Cardiac muscle cell (in vitro differentiated cells and primary cell): Measurements from ENCODE around the gene HMGCS2. TPM values are rescaled to one million over a fixed set of nuclear protein-coding genes. Genes with fewer than 3 reads are reported as not detected.

Source experiments
- DNase-seq, 2 donors: peaks; one replicate each; pipeline versions ENCODE4 v3.0.0 to v3.0.0-alpha.2; 2010 to 2017; ENCODE audit warnings: low read depth in 1 of 2, low spot score in 1 of 2
- H3K27ac ChIP-seq: fragments of 200-600 bp; sonication (generic); 2 replicates; pipeline ENCODE4 v1.5.1; 2016
- H3K27me3 ChIP-seq: fragments of 200-600 bp; sonication (generic); 2 replicates; pipeline ENCODE4 v1.6.0; 2016; ENCODE audit warnings: control low read depth
- H3K36me3 ChIP-seq: fragments of 200-600 bp; sonication (generic); 2 replicates; pipeline ENCODE4 v1.5.1; 2016; ENCODE audit warnings: control low read depth
- H3K4me1 ChIP-seq: fragments of 200-600 bp; sonication (generic); 2 replicates; pipeline ENCODE4 v1.8.1; 2017; ENCODE audit warnings: low read depth, mild to moderate bottlenecking, mixed run types
- H3K4me3 ChIP-seq: fragments of 200-600 bp; sonication (generic); 2 replicates; pipeline ENCODE4 v1.5.1; 2016; ENCODE audit warnings: mild to moderate bottlenecking
- H3K9me3 ChIP-seq: fragments of 200-600 bp; sonication (generic); 2 replicates; pipeline ENCODE4 v1.5.1; 2017; ENCODE audit warnings: low read depth, mild to moderate bottlenecking, control low read depth
- polyA plus RNA-seq: library from polyadenylated mRNA; unstranded; fragments of >200 nt; fragmentation: Nextera tagmentation; extraction: Ambion mirVana; gene quantifications from 2 replicates; pipeline ENCODE4 v1.2.1, GENCODE V29; 2016
- total RNA-seq: library from RNA; depleted of rRNA; stranded (reverse); fragments of >200 nt; gene quantifications from 2 replicates; pipeline ENCODE4 v1.2.3, GENCODE V29; 2016
- TF ChIP-seq, protein P1 (sequence below): IDR thresholded peaks from 2 replicates; pipeline ENCODE4 v1.5.1; 2012; ENCODE audit warnings: low read depth, mild to moderate bottlenecking, low read length

The HMGCS2 gene
- total and polyA plus RNA-seq, 2 experiments from 2014 or later, result 0.15 TPM; not detected in 1

DNA sequence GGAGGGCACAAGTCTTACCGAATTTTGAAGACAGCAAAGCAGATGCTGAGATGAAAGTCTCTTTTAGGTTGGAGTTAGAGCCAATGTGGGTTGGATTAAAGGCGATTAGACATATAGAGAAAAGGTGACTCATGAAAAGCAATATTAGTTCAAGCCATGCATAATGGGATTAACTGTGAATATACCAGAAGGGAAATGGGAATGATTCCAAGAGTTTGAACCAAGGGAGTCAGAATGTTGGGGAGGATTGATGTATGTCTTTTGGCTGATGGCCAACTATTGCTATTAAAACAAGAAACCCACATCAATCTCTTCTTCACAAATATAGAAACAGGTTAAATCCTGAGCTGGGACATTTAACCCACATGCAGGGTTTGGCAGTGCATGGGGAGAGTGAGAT is 1.2 kb downstream of the HMGCS2 start:
- Histone ChIP-seq H3K27me3 (no peaks in the 10 kb centered on the region), H3K9me3 (no peaks in the 10 kb centered on the region), H3K36me3 (no peaks in the 10 kb centered on the region), H3K4me1 (peaks cover 11% of the 10 kb centered on the region), H3K27ac (no peak overlapping the region), H3K4me3 (no peak overlapping the region)
- no peak for DNase-seq
- TF ChIP-seq, protein P1, sequence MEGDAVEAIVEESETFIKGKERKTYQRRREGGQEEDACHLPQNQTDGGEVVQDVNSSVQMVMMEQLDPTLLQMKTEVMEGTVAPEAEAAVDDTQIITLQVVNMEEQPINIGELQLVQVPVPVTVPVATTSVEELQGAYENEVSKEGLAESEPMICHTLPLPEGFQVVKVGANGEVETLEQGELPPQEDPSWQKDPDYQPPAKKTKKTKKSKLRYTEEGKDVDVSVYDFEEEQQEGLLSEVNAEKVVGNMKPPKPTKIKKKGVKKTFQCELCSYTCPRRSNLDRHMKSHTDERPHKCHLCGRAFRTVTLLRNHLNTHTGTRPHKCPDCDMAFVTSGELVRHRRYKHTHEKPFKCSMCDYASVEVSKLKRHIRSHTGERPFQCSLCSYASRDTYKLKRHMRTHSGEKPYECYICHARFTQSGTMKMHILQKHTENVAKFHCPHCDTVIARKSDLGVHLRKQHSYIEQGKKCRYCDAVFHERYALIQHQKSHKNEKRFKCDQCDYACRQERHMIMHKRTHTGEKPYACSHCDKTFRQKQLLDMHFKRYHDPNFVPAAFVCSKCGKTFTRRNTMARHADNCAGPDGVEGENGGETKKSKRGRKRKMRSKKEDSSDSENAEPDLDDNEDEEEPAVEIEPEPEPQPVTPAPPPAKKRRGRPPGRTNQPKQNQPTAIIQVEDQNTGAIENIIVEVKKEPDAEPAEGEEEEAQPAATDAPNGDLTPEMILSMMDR, result no peak

DNA sequence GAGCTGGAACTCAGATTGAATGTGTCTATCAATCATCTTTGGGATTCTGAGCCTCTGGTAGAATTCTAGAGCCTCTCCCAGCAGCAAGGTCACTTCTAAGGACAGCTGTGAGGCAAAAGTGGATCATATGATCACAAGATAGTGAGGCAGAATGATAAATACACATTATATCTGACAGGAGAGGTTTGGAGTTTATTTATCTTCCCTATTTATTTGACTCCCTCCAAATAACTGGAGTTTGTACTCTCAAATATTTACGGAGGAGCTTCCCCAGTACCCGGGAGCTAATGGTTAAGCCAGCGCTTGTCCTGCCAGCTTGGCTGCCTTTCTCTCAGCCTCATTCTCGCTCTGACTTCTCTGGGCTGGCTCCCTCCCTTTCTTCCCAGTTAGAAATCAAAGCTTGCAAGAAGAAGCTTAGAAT is 2.3 kb downstream of the HMGCS2 start:
- Histone ChIP-seq H3K9me3 (no peaks in the 10 kb centered on the region), H3K4me1 (peaks cover 5% of the 10 kb centered on the region), H3K4me3 (no peak overlapping the region), H3K27me3 (no peaks in the 10 kb centered on the region), H3K27ac (no peak overlapping the region), H3K36me3 (no peaks in the 10 kb centered on the region)
- TF ChIP-seq, protein P1, result no peak
- no peak for DNase-seq

DNA sequence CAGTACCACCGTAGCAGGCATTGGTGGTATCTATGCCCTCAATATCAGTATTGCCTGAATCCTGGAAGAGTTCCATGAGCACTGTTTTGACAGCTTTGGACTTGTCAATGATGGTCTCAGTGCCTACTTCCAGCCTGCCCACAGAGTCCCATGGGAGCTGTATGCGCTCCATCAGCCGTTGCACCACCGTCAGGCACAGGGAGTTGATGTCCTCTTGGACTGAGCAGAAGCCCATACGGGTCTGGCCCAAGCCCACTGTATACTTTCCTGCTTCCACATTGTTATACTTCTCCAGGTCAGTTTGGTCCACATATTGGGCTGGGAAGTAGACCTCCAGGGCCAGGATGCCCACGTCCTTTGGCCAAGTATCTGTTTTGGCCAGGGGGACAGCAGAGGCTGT is 4.5 kb downstream of the HMGCS2 start:
- Histone ChIP-seq H3K9me3 (no peaks in the 10 kb centered on the region), H3K27me3 (no peaks in the 10 kb centered on the region), H3K4me1 (peaks cover 5% of the 10 kb centered on the region), H3K36me3 (no peaks in the 10 kb centered on the region), H3K27ac (no peak overlapping the region), H3K4me3 (no peak overlapping the region)
- TF ChIP-seq, protein P1, result no peak
- DNase-seq, result no peak

GRCh38 chr1:119762953-119763352 is 5.8 kb downstream of the HMGCS2 start:
- TF ChIP-seq, protein P1, result no peak
- H3K4me1 ChIP-seq, result peaks cover 5% of the 10 kb centered on the region
- H3K27ac ChIP-seq, result no peak overlapping the region
- no peaks in the 10 kb centered on the region for H3K9me3 ChIP-seq
- DNase-seq, result no peak
- H3K4me3 ChIP-seq, result no peak overlapping the region
- no peaks in the 10 kb centered on the region for H3K27me3 ChIP-seq
- no peaks in the 10 kb centered on the region for H3K36me3 ChIP-seq

- TF ChIP-seq, protein P1, result no peak
- DNase-seq, result no peak
- no peak overlapping the region for H3K27ac ChIP-seq
- peaks cover 5% of the 10 kb centered on the region for H3K4me1 ChIP-seq
- H3K9me3 ChIP-seq, result no peaks in the 10 kb centered on the region
- H3K4me3 ChIP-seq, result no peak overlapping the region
- no peaks in the 10 kb centered on the region for H3K27me3 ChIP-seq
- H3K36me3 ChIP-seq, result no peaks in the 10 kb centered on the region
Measured at GRCh38 chr1:119762409-119762808, 6.3 kb downstream of the HMGCS2 start.

DNA sequence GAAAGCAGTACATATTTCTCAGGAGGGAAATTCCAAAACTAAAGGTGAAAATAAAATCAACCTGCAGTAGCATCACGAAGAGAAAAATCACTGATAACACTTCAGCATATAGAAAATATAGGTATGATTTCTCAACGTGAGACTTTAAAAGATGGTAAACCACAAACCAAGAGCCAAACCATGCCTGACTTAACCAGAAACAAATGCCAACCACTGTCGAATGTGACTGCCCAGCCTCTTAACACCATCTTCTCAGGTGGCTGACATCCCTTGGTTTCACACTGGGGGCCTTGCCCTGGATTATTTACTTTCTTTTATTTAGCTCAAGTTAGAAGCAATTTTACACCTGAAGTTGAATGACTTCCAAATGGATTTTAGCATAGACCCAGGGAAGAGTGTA is 10.1 kb downstream of the HMGCS2 start:
- Histone ChIP-seq H3K4me1 (no peaks in the 10 kb centered on the region), H3K27me3 (no peaks in the 10 kb centered on the region), H3K27ac (no peak overlapping the region), H3K4me3 (no peak overlapping the region), H3K36me3 (no peaks in the 10 kb centered on the region), H3K9me3 (no peaks in the 10 kb centered on the region)
- no peak for DNase-seq
- TF ChIP-seq, protein P1, result no peak
